Activated naive CD4-positive, alpha-beta T cell (primary cell): ENCODE data around the gene COL7A1.
A peak's percentile ranks its signal among the peaks of the same experiment; 100 is the strongest.

Source experiments
- DNase-seq, 4 experiments: peaks; one replicate each; lab custom pipeline; 2025; lab: John Stamatoyannopoulos, UW

COL7A1 gene

DNA sequence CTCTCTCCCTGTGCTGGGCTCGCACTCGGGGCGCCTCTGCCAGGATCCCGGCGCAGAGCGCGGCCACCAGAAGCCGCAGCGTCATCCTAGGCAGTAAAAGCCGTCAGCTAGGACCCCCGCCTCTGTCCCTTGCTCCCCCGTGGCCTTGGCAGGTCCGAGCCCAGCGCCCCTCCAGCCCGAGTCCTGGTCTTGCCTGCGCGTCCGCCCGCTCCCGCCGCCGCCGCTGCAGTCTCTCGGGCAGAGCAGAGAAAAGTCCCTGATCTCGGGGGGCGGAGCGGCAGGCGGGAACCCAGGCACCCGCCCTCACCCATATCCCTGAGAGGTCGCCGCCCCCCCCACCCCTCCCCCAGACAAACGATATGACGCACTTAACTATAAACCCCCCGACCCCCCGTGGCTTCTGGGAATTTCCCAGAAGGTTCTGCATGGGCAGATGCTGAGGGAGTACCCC lies at the start of gene COL7A1:
Gene COL7A1 (minus strand): TSS at position 255 of the 451 bp plus-strand sequence. CDS start 170 bp downstream, at position 85.
- DNase-seq = peak in 1 of 4 experiments; percentile 7

- DNase-seq = no peak
These were observed 47.5 kb upstream of the COL7A1 start for GRCh38 chr3:48642605-48643004.

DNA sequence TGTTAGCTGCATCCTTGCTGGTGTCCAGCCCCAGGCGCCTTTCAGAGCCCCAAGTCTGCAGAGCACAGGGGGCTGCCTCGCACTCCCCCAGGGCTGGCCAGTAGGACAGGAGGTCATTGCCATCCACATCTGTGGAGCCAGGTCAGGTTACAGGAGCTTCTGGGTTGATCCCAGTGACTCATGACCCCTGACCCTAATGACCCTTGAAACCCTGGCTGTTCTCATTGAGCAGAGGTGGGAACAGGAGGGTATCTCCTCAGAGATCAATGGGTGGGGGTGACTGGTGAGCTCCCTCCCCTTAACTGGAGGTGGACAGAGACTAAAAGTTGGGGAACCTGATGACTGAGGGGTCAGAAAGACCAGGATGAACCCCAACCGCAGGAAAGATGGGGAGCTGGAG lies 46.3 kb upstream of the COL7A1 start:
- DNase-seq = no peak

DNA sequence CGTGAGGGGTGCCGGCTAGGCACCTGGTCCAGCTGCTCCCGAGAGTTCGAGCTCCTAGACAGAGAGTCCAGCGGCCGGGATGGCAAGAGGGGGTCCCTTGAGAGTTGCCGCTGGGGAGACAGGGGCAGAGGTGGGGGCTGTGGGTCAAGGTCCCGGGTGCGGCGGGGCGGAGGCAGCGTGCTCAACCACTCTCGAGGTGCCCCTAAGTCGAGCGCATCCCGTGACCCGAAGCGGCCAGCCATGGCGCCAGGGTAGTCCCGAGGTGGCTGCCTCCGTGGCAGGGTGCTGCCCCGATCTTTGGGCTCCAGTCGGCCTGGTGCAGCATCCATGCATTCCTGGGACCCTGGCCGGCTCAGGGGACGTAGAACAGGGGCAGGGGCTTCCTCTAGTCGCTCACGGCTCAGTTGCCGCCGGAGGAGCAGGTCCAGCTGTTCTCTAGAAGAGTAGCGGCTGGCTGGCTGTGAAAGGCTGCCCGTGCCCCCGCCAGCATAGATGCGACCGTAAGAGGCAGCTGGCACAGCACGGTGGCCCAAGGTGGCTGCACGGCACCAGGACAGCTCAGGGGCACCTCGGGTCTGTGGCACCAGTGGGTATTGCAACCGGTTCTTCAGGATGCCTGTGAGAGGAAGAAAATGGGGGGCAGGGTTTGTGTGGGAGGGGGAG lies 44.9 kb upstream of the COL7A1 start:
- no peak for DNase-seq

GRCh38 chr3:48637305-48637704 lies 42.2 kb upstream of the COL7A1 start:
- no peak for DNase-seq

DNA sequence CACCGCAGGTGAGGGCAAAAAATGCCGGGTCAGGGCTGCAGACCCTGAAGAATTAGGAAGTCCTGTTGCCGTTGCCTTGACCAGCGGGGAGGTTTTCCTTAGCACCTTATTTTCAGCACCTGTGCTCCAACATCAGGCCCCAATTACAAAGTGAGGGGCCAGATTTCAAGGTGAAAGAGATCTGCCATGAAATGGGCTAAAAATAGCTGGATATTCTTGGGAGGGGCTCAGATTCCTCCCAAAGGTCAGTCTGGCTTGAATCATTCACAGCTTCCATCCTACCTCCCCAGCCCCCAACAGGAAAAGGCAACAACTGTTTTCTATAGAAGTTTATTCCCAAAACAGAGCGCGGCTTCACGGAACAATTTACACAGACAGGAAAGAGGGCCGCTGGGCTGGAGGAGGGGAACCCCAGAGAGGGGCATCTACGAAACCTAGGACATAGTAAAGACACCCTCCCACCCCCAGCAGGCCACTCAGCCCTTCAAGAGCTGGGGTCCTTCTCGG lies 41.1 kb upstream of the COL7A1 start:
- DNase-seq = no peak

DNA sequence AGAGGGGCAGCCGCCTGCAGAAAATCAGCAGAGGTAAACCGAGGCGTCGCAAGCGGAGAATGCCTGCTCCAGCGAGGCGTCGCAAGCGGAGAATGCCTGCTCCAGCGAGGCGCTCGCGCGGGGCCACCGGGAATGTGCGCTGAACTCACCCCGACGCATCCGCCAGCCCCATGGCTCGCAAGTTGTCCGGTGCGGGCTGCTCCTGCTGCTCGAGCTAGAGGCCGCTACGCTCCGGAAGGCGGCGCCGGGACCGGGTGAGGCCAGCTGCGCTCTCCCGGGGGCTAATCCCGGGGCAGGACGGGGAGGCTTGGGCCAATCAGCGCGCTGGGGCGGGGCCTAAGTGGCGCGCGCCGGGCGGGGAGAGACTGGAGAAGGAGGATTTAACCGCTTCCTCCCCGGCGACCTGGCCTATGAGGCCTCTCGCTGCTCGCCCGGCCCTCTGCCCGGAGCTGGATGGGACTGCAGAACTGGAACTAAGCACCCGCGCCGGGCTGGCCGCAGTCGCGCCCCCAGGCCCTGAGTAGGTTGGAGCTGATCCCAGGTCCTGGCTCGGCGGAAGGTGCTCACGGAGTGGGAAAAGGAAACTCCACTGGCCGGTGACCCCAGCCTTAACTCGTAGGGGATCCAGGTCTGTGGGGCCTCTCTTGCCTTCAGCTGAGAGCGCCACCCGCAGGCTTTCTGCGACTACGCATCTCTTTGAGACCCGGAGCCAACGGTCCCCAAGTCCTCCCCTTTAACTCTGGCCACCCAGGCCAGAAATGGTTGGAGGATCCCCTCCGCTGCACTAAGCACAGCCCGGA lies 40.3 kb upstream of the COL7A1 start, which contains the start of gene SLC26A6:
Gene SLC26A6 (minus strand): TSS at position 240 of the 800 bp plus-strand sequence. CDS start 68 bp downstream, at position 172.
- DNase-seq = peak; percentile 72 to 89 (median 78)

DNA sequence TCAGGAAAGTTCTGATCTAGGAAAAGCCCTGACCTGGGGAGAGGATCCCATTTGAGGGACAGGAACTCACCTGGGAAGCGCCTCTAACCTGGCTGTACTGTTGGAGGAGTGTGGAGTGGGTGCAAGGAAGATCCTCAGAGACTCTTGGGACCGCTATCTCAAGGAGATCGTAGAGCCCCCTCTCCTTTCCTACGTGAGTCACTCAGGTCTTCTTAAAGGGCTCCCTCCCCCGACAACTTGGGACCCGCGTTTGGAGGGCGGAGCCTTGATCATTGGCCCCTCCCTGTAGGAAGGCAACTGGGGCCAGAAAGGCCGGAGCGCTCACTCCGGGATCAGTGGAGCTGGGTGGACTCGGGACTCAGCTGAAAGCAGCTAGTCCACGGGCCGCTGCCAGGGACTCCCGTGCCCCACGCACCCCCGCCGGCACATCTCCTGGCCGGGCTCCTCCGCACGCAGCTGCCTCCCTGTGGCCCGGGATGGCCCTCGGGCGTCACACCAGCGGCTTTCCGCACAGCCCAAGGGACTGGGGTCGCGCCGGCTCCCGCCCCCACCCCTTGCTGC lies 39.6 kb upstream of the COL7A1 start:
- peak in 1 of 4 experiments; percentile 21 for DNase-seq

GRCh38 chr3:48633743-48634142 lies 38.6 kb upstream of the COL7A1 start:
- DNase-seq = no peak

DNA sequence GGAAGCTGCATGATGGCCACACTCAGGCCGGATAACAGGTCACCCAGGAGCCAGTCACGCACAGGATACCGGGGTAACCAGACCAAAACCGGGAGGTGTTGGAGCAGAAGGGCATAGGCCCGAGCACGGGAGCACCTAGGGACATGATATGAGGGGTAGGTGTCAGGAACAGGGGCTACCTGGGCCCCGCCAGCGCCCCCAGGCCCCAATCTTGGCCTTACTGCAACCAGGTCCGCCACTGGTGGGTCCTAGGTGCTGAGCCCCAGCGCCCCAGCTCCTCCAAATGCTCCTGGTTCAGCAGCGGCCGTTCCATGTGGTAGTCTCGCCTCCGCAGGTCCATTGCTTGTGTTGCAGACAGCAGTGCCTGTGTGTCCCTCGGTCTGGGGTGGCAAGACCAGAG lies 38.1 kb upstream of the COL7A1 start:
- no peak for DNase-seq

DNA sequence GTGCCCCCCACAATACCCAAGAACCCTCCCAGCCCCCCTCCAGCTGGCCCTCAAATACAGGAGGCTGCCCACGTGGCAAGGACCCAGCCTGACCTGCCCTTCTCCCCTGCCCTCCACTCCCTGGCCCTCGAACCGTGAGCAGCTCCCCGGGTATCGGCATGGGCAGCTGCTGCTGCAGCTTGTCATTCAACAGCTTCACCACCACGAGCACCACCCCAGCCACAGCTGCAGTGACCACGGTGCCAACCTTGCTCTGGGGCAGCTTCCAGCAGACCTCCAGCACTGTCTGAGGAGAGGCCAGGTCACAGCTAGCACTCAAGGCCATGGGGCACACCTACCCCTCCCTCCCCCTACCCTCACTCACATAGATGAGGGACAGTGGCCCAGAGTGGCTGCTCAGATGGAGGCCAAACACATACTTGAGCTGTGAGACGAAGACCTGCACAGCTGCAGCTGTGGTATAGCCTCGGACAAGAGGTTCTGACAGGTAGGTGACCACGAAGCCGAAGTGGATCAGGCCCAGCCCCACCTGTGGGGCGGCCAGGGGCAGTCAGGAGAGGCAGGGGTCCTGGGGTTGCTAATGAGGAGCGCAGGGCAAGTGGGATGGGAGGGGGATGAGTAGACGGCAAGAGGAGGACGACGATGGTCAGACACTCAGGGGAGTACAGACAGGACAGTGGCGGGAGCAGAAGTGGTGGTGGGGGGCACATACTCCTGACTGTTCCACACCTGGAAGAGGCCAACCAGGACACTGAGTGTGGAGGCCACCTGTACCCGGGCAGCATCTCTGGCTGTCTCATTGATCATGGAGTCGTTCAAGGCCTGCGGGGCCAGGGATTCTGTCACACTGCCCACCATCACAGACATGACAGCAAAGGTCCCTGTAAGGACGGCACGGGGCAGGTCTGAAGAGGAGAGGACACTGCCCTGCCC lies 36.7 kb upstream of the COL7A1 start:
- DNase-seq = no peak

- no peak for DNase-seq
These were observed 35.7 kb upstream of the COL7A1 start for GRCh38 chr3:48630833-48631232.

DNA sequence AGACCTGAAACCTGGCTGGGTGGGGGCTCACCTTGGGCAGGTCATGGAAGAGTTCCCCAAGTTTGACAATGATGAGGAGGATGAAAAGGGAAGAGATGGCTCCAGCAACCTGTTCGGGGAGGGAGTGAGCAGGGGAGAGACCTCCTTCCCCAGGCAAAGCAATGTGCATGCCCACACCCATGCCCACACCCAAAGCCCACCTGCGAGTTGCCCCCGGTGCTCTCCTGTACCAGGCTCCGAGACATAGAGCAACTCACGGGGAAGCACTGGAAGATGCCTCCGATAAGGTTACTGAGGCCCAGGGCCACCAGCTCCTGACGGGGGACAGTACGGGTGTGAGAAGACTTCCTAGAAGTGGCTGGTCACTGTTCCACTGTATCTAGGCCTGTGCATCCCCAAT lies 35.3 kb upstream of the COL7A1 start:
- DNase-seq = no peak

- no peak for DNase-seq
These were observed 34.8 kb upstream of the COL7A1 start for GRCh38 chr3:48629894-48630293.

- DNase-seq = no peak
These were observed 33.3 kb upstream of the COL7A1 start for GRCh38 chr3:48628277-48629017.

DNA sequence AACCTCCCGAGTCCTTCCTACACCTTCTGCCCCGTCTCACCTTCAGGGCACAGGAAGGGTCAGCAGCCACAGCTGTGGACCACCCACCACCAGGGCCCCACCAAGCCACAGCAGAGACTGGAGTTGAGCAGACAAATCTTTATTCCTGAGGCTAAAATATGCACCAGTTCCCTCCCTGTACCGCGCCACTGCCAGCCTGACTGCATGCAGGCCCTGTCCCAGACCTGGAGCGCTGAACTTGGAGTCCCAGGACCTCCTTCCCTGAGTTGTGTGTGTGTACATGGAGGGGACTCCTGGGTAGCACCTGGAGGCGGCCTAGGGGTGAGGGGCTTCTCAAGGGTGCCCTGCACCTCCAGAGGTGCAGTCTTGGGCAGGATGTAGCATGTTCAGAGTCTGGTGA lies 30.5 kb upstream of the COL7A1 start:
- no peak for DNase-seq

- DNase-seq = no peak
These were observed 29.6 kb upstream of the COL7A1 start for GRCh38 chr3:48624767-48625166.

- no peak for DNase-seq
These were observed 28.9 kb upstream of the COL7A1 start for GRCh38 chr3:48623851-48624547.

DNA sequence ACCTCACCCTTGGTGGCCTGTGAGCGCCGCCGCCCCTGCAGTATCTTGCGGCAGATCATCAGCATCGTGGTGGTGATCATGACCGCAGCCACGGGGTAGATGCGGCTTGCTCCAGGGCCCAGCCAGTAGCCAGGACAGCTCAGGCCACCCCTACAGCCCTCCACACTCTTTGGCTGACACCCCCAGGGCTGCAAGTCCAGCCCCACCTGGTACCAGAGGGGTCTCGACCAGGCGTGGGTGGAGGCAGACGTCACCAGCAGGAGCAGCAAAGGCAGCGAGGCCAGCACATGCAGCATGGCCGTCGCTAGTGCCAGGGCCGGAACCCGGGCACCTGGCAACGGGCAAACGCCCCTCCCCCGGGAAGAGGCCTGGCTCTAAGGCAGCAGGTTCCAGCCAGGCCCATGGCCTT lies 26.3 kb upstream of the COL7A1 start, which contains the start of gene TMEM89:
Gene TMEM89 (minus strand): TSS at position 309 of the 409 bp plus-strand sequence. CDS start 13 bp downstream, at position 296.
- no peak for DNase-seq
